GM19023 (cell line): ENCODE results near the gene TGFBR3.

Experiments used
- ATAC-seq: cut with Tn5 transposase; IDR thresholded peaks from one replicate; pipeline ENCODE4 v1.9.1; 2021; ENCODE audit warnings: mild to moderate bottlenecking, moderate library complexity; ENCODE audit not compliant: unreplicated experiment

The TGFBR3 gene

DNA sequence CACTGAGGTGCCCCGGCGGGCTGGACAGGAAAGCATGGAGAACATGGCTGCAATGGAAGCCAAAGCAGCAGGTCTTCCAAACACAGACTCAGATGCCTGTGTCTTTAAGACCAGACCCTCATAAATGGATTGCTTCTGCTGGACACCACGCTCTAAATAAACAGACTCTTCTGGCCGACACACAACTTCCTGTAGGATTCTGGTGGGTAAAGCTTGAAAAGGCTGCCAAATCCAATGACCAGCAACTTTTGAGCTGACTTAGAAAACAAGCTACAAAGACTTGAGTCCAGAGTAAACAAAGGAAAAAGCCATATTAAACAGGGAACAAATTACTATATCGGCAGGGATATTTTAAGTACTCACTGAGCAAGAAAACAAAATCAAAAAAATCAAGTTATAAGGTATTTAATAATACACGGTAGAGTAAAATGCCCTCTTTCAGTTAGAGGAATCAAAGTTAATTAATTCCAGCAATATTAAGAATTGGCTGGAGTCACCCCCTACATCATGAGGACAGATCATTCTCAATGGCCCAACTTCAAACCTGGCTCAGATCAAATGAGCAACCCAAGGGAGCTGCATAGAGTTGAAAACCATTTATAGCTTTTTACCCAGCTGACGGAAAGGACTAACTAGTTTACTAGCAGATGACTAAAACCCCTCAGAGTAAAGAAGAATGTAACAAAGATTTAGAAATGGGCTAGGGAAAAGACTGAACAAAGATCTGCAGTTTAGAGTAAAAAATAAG, 102.4 kb downstream of the TGFBR3 start:
- no peak for ATAC-seq

DNA sequence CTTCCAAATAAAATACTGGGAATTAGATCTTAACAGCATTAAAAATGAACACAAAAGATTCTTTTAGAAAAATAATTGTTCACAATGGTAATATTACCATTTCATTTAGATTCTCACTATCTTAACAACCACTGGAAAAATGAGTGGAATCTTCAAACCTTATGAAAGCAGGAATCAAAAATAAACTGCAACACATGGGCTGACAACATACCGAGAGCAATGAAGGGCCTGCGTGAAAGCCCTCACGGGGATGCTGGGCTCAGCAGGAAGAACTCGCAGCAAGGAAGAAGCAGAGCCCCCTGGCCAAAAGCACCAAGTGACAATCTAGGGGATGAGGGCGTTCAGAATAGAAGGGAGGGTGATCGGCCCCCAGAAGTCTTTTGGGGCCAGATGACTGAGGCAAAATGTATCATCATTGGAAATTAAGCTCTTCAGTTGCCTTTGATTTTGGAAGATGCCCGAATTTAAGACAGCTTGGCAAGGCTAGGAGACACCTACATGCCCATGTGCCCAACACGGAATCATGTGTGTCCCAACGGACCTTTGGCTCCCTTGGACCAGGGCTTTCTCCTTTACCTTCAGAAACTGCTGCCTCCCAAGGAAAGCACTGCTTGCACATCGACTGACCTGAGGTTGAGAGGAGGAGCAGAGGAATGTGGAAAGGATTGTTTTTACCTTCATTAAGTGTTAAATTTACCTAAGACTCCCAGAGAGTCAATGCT, 103.9 kb downstream of the TGFBR3 start:
- no peak for ATAC-seq

- no peak for ATAC-seq
Measured at GRCh38 chr1:91781371-91781825, 104.6 kb downstream of the TGFBR3 start.

GRCh38 chr1:91779548-91780021, 106.4 kb downstream of the TGFBR3 start:
- ATAC-seq, result no peak

- no peak for ATAC-seq
Measured at GRCh38 chr1:91778964-91779363, 107.0 kb downstream of the TGFBR3 start.

DNA sequence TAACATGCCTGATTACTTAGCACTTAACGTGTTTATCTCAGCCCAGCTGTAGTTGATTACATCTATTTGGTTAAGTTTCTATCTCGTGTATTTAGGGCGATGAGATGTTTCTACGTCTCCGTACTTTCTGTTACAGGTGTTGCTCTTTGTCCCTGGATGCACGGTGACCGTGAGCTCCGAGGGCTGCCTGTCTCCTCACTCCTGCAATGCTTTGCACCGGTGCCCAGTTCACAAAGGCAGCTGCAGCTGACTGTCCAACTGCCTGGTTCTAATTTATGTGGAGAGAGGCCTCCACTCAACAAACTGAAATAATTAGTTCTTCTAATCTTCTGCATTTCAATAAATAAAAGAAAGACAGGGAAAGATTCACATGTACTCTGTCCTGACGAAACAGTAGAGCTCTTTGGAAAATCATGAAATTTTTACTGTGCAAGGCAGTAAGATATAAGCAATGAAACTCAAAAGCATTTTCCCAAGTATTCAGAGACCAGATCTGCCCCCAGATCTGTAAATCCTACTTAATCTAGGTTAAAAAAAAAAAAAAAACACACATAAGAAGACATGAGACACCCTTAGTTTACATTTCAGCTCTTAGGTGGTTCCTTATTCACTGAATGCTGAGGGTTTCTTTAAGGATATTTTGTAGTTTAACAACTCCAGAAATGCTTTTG, 108.2 kb downstream of the TGFBR3 start:
- ATAC-seq, result no peak

DNA sequence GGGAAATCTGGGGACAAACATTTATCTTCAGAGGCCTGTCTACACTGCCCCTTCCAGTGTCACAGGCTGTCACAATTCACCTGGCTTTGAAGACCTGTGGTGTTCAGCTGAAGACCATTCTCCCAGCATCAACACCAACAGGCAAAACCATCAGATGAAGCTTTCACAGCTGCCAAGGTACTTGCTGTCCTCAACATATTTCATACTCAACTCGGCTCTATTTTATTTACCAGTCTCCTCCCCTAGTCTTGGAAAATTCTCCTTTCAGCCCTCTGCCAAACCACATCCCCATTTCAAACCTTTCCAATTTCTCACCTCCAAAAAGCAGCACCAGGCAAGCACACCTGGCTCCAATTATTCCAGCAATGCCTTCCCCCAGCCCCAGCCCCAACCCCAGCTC, 108.8 kb downstream of the TGFBR3 start:
- no peak for ATAC-seq

- no peak for ATAC-seq
Measured at GRCh38 chr1:91776068-91776794, 109.7 kb downstream of the TGFBR3 start.

DNA sequence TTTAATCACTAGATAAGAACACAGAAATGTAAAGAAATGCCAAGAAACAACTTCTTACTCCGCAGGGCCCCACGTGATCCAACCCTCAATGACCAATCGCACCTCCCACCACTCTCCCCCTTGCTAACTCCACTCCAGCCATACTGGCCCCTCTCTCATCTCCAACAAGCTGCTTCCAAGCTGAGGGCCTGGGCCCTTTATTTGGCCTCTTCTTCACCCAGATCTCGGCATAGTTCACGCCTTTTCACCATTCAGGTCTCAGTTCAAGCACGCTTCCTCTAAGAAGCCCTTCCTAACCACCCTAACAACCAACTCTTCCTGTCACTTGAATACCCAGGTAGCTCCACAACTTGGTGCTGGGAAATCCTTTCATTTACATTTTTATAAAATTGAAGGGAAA, 110.7 kb downstream of the TGFBR3 start:
- ATAC-seq, result no peak

DNA sequence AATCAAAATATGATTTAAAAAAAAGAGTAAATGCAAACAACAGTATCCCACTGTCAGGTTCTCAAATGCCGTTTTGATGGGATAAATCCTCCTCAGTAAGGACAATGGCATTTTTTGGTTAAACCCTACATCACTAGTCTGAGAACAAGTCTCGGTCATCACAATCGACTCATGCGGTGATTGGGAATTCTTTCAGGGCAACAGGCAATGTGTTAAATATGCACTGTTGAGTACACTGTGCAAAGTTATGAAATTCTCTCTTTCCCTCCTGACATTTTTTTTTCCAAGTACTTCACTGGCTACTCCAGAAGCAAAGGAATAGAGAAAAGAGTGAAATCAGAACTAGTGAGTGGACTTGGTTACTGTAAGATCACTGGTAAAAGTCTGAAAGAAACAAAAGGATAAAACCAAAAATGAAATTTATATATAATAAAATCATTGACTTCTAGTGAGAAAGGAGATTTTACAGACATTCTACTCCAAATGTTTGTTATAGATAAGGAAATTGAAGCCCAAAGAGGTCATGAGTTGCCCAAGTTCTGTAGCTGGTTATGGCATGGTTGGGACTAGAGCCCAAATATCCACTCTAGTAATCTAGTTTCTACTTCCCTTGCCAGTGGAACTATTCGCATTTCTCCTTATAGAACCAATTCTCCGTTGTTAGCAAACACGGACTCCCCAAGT, 111.3 kb downstream of the TGFBR3 start:
- ATAC-seq, result no peak

GRCh38 chr1:91771717-91772116, 114.2 kb downstream of the TGFBR3 start:
- no peak for ATAC-seq

GRCh38 chr1:91770667-91771268, 115.2 kb downstream of the TGFBR3 start:
- ATAC-seq, result no peak

DNA sequence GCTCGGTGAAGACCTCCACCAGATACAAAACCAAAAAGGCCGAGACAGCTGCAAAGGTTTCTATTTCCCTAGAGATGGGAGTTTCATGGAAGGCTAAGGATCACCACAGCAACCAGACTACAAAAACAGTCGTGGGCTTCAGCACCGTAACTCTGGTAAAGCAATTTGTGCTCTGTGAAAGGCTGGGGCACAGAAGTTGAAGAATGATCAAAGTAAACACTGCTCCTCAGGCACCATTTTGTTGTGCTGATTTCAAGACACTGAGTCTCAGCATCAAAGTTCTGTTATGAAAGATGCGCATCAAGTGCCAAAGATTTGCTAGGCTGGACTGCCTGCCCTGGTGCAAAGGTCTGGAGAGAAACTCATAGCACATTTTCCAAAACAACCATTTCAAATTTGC, 116.2 kb downstream of the TGFBR3 start:
- ATAC-seq, result no peak

DNA sequence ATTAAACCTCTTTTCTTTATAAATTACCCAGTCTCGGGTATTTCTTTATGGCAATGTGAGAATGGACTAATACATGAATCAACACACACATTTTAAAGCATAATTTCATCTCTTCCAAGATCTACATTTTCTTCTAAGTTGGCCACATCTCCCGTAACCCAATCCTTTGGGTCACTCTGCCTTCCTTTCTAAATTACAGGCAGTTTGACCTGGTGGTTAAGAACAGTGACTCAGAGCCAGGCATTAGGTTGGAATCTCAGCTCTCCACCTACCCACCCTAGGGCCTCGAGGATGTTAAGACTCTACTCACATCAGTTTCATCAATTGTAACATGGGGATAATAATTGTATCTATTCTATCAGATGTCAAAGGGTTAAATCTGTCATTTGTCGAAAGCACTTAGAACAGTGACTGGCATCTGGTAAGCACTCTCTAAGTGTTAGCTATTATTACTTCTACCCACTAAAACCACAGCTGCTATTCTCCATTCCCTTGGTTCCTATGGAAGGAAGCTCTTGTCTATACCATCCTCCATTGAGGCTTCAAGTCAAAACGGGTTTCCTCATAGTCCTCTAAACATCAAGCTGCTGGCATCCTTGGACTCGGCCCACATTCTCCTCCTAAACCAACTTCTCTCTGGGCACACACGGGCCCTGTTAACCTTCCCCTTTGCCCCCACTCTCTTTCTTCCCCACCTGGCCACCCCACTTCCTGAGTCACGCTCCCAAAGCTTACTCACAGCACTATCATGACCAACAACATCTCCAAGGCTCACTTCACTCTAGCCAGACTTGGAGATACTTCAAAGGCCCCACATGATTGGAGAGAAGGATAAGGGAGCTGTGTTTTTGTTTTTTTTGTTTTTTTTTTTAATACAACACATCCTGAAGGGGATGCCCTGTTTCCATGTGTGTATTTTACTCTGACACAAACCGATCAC, 116.9 kb downstream of the TGFBR3 start:
- ATAC-seq, result no peak

DNA sequence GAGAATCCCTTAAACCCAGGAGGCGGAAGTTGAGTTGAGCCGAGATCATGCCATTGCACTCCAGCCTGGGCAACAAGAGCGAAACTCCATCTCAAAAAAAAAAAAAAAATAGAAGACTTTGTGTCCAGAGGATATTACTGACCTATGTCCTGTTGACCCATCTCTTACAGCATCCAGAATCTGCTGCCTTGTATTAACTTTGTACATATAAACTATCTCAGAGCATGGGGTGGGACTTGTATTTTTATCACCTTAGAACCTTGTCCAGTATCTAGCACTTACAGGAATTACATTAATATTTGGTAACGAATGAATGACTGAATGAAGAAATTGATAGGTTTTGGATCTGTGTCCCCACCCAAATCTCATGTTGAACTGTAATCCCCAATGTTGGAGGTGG, 117.8 kb downstream of the TGFBR3 start:
- no peak for ATAC-seq

DNA sequence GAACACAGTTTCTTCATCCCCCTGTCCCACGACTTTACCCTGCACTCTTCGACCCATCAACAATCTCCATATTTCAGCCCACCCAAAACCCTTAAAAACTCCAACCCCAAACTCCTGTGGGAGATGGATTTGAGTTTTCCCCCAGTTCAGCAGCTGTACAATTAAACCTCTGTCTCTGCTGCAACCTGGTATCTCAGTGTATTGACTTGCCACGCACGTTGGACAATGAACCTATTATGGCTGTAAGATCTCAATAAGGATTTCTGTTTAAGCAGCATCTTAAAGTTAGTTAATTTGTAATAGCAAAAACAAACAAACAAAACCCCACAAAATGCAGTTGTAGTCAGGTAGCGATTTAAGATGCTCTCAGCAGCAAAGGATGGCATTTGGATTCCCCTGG, 119.1 kb downstream of the TGFBR3 start:
- ATAC-seq, result no peak

DNA sequence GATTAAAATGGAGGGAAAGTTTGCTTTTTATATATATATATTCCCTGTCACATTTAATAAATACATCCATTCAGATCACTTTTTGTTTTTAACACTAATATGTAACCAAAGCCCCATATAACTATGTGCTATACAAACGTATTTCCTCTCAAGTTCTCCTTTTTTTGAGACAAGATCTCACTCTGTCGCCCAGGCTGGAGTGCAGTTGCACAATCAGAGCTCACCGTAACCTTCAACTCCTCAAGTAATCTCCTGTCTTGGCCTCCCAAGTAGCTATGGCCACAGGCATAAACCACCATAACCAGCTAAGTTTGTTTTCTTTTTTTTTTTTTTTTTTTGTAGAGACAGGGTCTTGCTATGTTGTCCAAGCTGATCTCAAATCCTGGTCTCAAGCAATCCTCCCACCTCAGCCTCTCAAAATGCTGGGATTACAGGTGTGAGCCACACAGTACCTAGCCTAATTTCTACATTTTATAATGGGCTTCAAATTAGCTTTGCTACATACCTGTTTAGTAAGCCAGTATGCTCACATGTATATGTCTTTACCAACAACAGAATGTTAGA, 120.0 kb downstream of the TGFBR3 start:
- ATAC-seq, result no peak

DNA sequence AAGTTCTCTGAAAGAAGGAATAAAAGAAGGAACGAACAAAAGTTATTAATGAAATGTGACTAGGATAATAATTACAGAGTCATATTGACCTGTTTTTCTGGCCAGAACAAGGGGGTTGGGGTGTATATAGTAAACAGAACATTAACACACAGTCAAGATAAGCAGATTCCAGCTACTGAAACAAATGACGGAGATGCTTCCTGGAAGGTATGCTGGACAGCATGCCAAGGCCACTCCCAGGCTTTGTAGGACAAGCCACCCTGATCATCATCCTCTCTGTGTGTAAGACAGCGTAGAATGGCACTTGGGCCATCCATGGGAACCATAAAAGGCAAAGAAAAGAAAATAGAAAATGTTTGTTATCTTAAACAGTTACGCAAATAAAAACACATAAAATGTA, 120.7 kb downstream of the TGFBR3 start:
- no peak for ATAC-seq
